ENCODE data around the gene PCF11. TPM values are rescaled to one million over a fixed set of nuclear protein-coding genes. Genes with fewer than 3 reads are reported as not detected.

The PCF11 gene
- total RNA-seq, 1 experiment from 2014 or later = 57.5 TPM

DNA sequence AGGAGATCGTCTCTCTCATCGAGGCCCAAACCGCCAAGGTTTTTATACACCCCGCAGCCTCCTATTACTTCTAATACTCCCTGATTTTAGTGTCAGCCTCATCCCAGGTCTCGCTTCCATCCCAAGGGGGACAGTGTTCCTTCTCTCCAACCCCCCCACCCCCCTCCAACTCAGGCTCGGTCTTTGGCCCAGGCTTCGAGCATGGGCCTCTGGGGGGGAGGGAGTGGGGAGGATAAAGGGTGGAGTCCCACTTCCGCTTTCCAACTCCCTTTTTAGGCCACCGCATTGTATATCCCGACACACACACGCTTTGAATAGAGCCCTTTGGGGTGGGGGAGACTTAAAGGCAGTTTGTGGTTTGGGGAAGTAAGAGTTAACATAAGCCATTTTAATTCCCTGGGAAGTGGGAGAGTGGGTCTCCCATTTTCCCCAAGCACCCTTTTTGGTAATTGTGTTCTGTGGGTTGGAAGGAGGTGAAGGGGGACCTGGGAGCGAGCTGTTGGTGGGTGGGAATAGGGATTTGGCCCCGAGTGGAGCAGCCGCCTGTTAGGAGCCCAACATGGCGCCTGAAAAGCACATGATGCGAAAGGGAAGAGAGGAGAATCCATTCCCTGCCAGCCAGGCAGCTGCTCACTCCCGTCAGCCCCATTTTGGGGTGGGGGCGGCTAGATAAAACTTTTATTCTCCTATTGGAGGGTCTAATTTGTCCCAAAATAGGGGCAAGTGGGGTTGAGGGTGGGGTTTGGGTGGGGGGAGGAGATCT lies 844 bp downstream of the PCF11 start:
- H3K36me3 Mint-ChIP-seq (ENCODE audit: insufficient read depth, unreplicated experiment) = peaks cover 56% of the 10 kb centered on the region
- CTCF ChIA-PET = interaction anchor here (0.6 to 1.4 kb wide), 5 partner anchors 24 to 251 kb away, joined by 3 to 6 read pairs (median 4); no protein-coding TSS in a partner anchor
- peak overlapping the region; percentile 98 for H3K4me3 Mint-ChIP-seq (ENCODE audit: unreplicated experiment)
- DNase-seq (ENCODE audit: unreplicated experiment) = peak; percentile 63
- peaks cover 14% of the 10 kb centered on the region for H3K4me1 Mint-ChIP-seq (ENCODE audit: insufficient read depth, unreplicated experiment)
- TSS peak; percentile 48 for BruUV-seq (replicated peaks)
- TF ChIP-seq CTCF (IDR thresholded peaks at IDR 0.05; ENCODE audit: unreplicated experiment) = no peak
- no peaks in the 10 kb centered on the region for H3K9me3 Mint-ChIP-seq (ENCODE audit: unreplicated experiment)
- intact Hi-C loops (cut with micrococcal nuclease) = loop anchor here (1.0 to 10.0 kb wide), 5 partner anchors 35 to 127 kb away; partner anchors contain the start of genes ANKRD42, CCDC90B and RAB30
- POLR2A ChIA-PET = interaction anchor here (0.6 to 7.1 kb wide), 42 partner anchors 10 to 298 kb away, joined by 3 to 188 read pairs (median 6); partner anchors contain the start of genes ANKRD42, CCDC90B, DDIAS and PRCP
- no peaks in the 10 kb centered on the region for H3K27me3 Mint-ChIP-seq (ENCODE audit: insufficient read depth, unreplicated experiment)
- H3K27ac Mint-ChIP-seq (ENCODE audit: low read depth, unreplicated experiment) = peak overlapping the region; percentile 100

DNA sequence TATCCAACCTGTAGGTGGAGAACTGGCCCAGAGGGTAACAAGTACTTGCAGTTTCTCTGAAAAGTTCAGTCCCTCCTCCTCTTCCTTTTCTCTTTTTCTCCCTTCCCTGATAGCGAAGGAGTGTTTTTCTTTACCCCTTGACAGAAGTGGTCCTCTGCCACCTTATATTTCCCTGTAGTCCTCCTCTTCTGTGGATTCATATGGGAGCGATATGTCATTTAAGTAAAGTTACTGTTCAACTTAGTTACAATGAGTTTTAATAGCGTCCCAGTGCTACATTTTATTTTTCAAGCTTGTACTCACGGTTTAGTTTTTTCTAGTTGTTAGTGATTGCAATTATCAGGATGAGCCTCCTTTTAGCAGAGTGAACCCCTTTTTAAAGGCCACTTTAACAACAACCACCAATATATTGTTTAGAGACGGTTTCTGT lies 1.4 kb downstream of the PCF11 start:
- CTCF ChIA-PET = interaction anchor here (0.6 to 1.8 kb wide), 6 partner anchors 23 to 291 kb away, joined by 3 to 7 read pairs (median 5); partner anchors contain the start of gene RAB30
- TF ChIP-seq CTCF (IDR thresholded peaks at IDR 0.05; ENCODE audit: unreplicated experiment) = no peak

GRCh38 chr11:83158965-83159901 lies 2.3 kb downstream of the PCF11 start:
- intact Hi-C loops (cut with micrococcal nuclease) = loop anchor here (10.0 kb wide), 2 partner anchors 86 to 126 kb away; partner anchors contain the start of gene CCDC90B
- BruUV-seq (replicated peaks) = no TSS peak
- no peak for TF ChIP-seq CTCF (IDR thresholded peaks at IDR 0.05; ENCODE audit: unreplicated experiment)
- Mint-ChIP-seq H3K27me3 (ENCODE audit: insufficient read depth, unreplicated experiment) (no peaks in the 10 kb centered on the region), H3K4me1 (ENCODE audit: insufficient read depth, unreplicated experiment) (peaks cover 14% of the 10 kb centered on the region), H3K9me3 (ENCODE audit: unreplicated experiment) (no peaks in the 10 kb centered on the region), H3K4me3 (ENCODE audit: unreplicated experiment) (peak overlapping the region; percentile 98), H3K27ac (ENCODE audit: low read depth, unreplicated experiment) (peak overlapping the region; percentile 100), H3K36me3 (ENCODE audit: insufficient read depth, unreplicated experiment) (peaks cover 62% of the 10 kb centered on the region)
- ChIA-PET CTCF (interaction anchor here (0.7 to 1.8 kb wide), 8 partner anchors 65 to 292 kb away, joined by 3 to 7 read pairs (median 4); partner anchors contain the start of gene RAB30), POLR2A (interaction anchor here (0.6 to 7.1 kb wide), 38 partner anchors 8 to 258 kb away, joined by 3 to 188 read pairs (median 5); partner anchors contain the start of genes ANKRD42, CCDC90B, DDIAS and PRCP)
- no peak for DNase-seq (ENCODE audit: unreplicated experiment)

More for the DNA sequence above, 1.4 kb downstream of the PCF11 start:
- DNase-seq (ENCODE audit: unreplicated experiment) = no peak
- peaks cover 56% of the 10 kb centered on the region for H3K36me3 Mint-ChIP-seq (ENCODE audit: insufficient read depth, unreplicated experiment)
- no peaks in the 10 kb centered on the region for H3K27me3 Mint-ChIP-seq (ENCODE audit: insufficient read depth, unreplicated experiment)
- H3K27ac Mint-ChIP-seq (ENCODE audit: low read depth, unreplicated experiment) = peak overlapping the region; percentile 100
- H3K9me3 Mint-ChIP-seq (ENCODE audit: unreplicated experiment) = no peaks in the 10 kb centered on the region
- BruUV-seq (replicated peaks) = no TSS peak
- POLR2A ChIA-PET = interaction anchor here (0.6 to 7.1 kb wide), 23 partner anchors 8 to 257 kb away, joined by 3 to 188 read pairs (median 6); partner anchors contain the start of genes ANKRD42, CCDC90B, DDIAS and PRCP
- intact Hi-C loops (cut with micrococcal nuclease) = loop anchor here (10.0 kb wide), 2 partner anchors 86 to 126 kb away; partner anchors contain the start of gene CCDC90B
- H3K4me1 Mint-ChIP-seq (ENCODE audit: insufficient read depth, unreplicated experiment) = peaks cover 14% of the 10 kb centered on the region
- H3K4me3 Mint-ChIP-seq (ENCODE audit: unreplicated experiment) = peak overlapping the region; percentile 98
